GM19193 (cell line): ENCODE data around the gene PCDHGB5.

Experiments
- POLR2A ChIP-seq: IDR thresholded peaks from 4 replicates; pipeline ENCODE4 v1.6.1; 2011; ENCODE audit not compliant: insufficient read depth, insufficient read length; ENCODE audit errors: extremely low read depth

The PCDHGB5 gene

DNA sequence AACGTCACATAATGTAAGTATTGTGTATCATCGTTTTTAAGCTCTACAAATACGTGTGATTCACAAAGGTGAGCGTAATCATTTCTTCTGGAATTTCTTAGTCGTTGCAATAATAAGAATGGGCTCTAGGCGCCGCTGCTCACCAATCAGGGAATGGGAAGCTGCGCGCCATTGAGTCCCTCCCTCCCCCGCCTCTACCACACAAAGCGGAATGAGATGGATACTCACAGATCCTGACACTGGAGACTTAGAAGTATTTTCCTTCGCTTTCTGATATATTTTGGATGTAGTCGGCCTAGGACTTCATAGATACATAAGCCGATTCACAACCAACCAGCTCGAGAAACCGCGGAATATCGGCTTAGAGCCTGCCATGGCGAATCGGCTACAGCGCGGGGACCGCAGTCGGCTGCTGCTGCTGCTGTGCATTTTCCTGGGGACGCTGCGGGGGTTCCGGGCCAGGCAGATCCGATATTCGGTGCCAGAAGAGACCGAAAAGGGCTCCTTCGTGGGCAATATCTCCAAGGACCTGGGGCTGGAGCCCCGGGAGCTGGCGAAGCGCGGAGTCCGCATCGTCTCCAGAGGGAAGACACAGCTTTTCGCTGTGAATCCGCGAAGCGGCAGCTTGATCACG lies 23.2 kb downstream of the PCDHGB5 start, which contains the start of gene PCDHGA11:
TSS of gene PCDHGA11 (plus strand) at position 197 of the 634 bp plus-strand sequence. CDS start at position 374, 177 bp downstream.
- TF ChIP-seq POLR2A: no peak

DNA sequence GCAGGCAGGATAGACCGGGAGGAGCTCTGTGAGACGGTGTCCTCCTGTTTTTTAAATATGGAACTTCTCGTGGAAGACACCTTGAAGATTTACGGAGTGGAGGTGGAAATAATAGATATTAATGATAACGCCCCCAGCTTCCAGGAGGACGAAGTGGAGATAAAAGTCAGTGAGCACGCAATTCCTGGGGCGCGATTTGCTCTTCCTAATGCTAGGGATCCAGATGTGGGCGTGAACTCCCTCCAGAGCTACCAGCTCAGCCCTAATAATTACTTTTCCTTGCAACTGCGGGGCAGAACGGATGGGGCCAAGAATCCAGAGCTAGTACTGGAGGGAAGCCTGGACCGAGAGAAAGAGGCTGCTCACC lies 23.7 kb downstream of the PCDHGB5 start:
- no peak for TF ChIP-seq POLR2A

DNA sequence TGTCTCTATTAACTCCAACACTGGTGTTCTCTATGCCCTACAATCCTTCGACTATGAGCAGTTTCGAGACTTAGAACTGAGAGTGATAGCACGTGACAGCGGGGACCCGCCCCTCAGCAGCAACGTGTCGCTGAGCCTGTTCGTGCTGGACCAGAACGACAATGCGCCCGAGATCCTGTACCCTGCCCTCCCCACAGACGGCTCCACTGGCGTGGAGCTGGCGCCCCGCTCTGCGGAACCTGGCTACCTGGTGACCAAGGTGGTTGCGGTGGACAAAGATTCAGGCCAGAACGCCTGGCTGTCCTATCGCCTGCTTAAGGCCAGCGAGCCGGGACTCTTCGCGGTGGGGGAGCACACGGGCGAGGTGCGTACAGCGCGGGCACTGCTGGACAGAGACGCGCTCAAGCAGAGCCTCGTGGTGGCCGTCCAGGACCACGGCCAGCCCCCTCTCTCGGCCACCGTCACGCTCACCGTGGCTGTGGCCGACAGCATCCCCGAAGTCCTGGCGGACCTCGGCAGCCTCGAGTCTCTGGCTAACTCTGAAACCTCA lies 25.1 kb downstream of the PCDHGB5 start:
- no peak for TF ChIP-seq POLR2A

- TF ChIP-seq POLR2A: no peak
Observed at GRCh38 chr5:141427783-141428426, 30.2 kb downstream of the PCDHGB5 start.

- TF ChIP-seq POLR2A: no peak
Observed at GRCh38 chr5:141430332-141431113, 32.8 kb downstream of the PCDHGB5 start, which contains the start of gene PCDHGA12. PCDHGA12 (plus strand) TSS chr5:141430507; CDS start chr5:141430760, 253 bp downstream.

GRCh38 chr5:141431286-141431685 lies 33.5 kb downstream of the PCDHGB5 start:
- TF ChIP-seq POLR2A: no peak

GRCh38 chr5:141434006-141434405 lies 36.3 kb downstream of the PCDHGB5 start:
- no peak for TF ChIP-seq POLR2A

GRCh38 chr5:141437221-141437620 lies 39.5 kb downstream of the PCDHGB5 start:
- no peak for TF ChIP-seq POLR2A

GRCh38 chr5:141439411-141440141 lies 41.8 kb downstream of the PCDHGB5 start:
- TF ChIP-seq POLR2A: no peak

DNA sequence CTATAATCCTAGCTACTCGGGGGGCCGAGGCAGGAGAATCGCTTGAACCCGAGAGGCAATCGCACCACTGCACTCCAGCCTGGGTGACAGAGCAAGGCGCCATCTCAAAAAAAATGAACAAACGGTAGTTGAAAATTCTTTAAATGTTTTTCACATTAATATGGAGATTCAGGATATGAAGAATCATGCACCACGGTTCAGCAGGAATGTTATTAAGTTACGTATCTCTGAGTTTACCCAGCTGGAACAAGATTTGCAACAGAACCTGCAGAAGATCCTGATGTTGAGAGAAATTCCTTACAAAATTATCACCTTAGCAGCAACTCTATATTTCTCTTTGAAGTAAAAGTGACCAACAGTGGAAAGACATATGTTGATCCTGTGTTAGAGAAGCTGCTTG lies 42.6 kb downstream of the PCDHGB5 start:
- TF ChIP-seq POLR2A: no peak

DNA sequence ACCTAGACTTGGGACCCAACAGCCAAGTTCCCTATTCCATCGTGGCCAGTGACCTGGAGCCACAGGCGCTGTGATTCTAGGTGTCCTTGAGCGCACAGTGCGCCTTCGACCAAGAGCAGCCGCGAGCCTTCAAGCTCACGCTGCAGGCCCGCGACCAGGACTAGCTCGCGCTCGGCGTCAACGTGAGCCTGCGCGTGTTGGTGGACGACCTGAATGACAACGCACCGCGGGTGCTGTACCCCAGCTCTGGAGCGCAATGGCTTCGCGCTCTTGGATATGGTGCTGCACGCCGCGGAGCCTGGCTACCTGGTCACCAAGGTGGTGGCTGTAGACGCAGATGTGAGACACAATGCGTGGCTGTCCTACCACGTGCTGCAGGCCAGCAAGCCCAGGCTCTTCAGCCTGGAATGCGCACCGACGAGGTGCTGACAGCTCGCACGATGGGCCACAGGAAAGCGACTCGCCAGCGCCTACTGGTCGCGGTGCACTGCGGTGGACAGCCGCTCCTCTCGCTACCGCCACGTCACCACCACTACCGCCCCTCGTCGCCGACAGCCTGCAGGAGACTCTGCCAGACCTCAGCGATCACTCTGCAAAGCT lies 43.9 kb downstream of the PCDHGB5 start:
- no peak for TF ChIP-seq POLR2A
